ENCODE results near the gene MYEF2. TPM values are rescaled to one million over a fixed set of nuclear protein-coding genes. Genes with fewer than 3 reads are reported as not detected.

The MYEF2 gene
- total RNA-seq, 4 donors from 2014 or later: 10.4 to 158 (median 27.8) TPM

GRCh38 chr15:48096813-48097212, 81.3 kb downstream of the MYEF2 start:
- no peak overlapping the region for H3K27ac ChIP-seq
- no peaks in the 10 kb centered on the region for H3K9me3 ChIP-seq
- intact Hi-C loops (cut with DNase I; ENCODE audit: low total_unique reads): no loop called here
- no peak for DNase-seq
- in situ Hi-C loops (cut with MboI; ENCODE audit: low pct_ligation_motif_present in 1 of 4, low pct_unique_long_range_greater_than_20kb in 1 of 4, low sequenced_read_pairs in 3 of 4): no loop called here
- TF ChIP-seq EP300 (IDR thresholded peaks at IDR 0.05; ENCODE audit: low read depth): no peak
- no peak for TF ChIP-seq POLR2AphosphoS5 (IDR thresholded peaks at IDR 0.05)
- no peak for TF ChIP-seq CTCF (IDR thresholded peaks at IDR 0.05)
- TF ChIP-seq POLR2A (IDR thresholded peaks at IDR 0.05): no peak
- H3K36me3 ChIP-seq: no peaks in the 10 kb centered on the region
- H3K4me1 ChIP-seq: peaks cover 0 to 3% (median 0%) of the 10 kb centered on the region in 4 donors
- H3K27me3 ChIP-seq: no peaks in the 10 kb centered on the region
- no peak overlapping the region for H3K4me3 ChIP-seq
- 62 to 83% methylated on average over 1 to 2 of the region's 2 CpGs for WGBS, 2 donors (ENCODE audit: low coverage in 1 of 2)

GRCh38 chr15:48096355-48096786, 81.7 kb downstream of the MYEF2 start:
- no peak overlapping the region for H3K4me3 ChIP-seq
- no peak overlapping the region for H3K27ac ChIP-seq
- no peaks in the 10 kb centered on the region for H3K9me3 ChIP-seq
- H3K4me1 ChIP-seq: no peaks in the 10 kb centered on the region
- TF ChIP-seq POLR2AphosphoS5 (IDR thresholded peaks at IDR 0.05) (no peak), CTCF (IDR thresholded peaks at IDR 0.05) (no peak), EP300 (IDR thresholded peaks at IDR 0.05; ENCODE audit: low read depth) (no peak), POLR2A (IDR thresholded peaks at IDR 0.05) (no peak)
- intact Hi-C loops (cut with DNase I; ENCODE audit: low total_unique reads): no loop called here
- in situ Hi-C loops (cut with MboI; ENCODE audit: low pct_ligation_motif_present in 1 of 4, low pct_unique_long_range_greater_than_20kb in 1 of 4, low sequenced_read_pairs in 3 of 4): no loop called here
- no peaks in the 10 kb centered on the region for H3K36me3 ChIP-seq
- DNase-seq: no peak
- no peaks in the 10 kb centered on the region for H3K27me3 ChIP-seq
- 75% methylated on average over 3 to 4 of the region's 4 CpGs for WGBS, 2 donors (ENCODE audit: low coverage in 1 of 2)

GRCh38 chr15:48091522-48091921, 86.6 kb downstream of the MYEF2 start:
- Histone ChIP-seq H3K9me3 (no peaks in the 10 kb centered on the region), H3K27ac (no peak overlapping the region), H3K4me1 (peaks cover 0 to 5% (median 3%) of the 10 kb centered on the region in 4 donors), H3K36me3 (no peaks in the 10 kb centered on the region), H3K27me3 (no peaks in the 10 kb centered on the region), H3K4me3 (no peak overlapping the region)
- in situ Hi-C loops (cut with MboI; ENCODE audit: low pct_ligation_motif_present in 1 of 4, low pct_unique_long_range_greater_than_20kb in 1 of 4, low sequenced_read_pairs in 3 of 4): no loop called here
- TF ChIP-seq CTCF (IDR thresholded peaks at IDR 0.05) (no peak), POLR2AphosphoS5 (IDR thresholded peaks at IDR 0.05) (no peak), POLR2A (IDR thresholded peaks at IDR 0.05) (no peak), EP300 (IDR thresholded peaks at IDR 0.05; ENCODE audit: low read depth) (no peak)
- no peak for DNase-seq
- intact Hi-C loops (cut with DNase I; ENCODE audit: low total_unique reads): no loop called here
- WGBS, 2 donors (ENCODE audit: low coverage in 1 of 2): 79 to 87% methylated on average over 4 of the region's 4 CpGs

DNA sequence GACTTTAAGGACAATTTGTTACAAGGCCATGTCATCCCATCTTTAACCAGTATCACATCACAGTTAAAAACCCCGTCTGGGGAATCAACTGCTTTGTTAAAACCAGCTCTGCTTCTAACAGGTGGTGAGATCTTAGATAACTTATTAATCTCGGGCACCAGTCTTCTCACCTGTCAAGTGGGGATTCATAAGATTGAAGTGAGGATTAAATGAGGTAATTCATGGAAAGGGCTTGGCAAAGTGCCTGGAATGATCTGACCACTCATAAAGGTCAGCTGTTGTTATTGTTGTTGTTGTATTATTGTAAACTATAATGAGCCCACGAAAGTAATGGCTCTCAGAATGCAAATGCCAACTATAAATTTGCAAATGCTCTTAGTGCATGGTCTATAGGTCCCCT, 87.4 kb downstream of the MYEF2 start:
- DNase-seq: no peak
- WGBS, 2 donors (ENCODE audit: low coverage in 1 of 2): 40 to 48% methylated on average over 2 to 3 of the region's 3 CpGs
- Histone ChIP-seq H3K27me3 (no peaks in the 10 kb centered on the region), H3K4me3 (no peak overlapping the region), H3K4me1 (peaks cover 0 to 5% (median 3%) of the 10 kb centered on the region in 4 donors), H3K36me3 (no peaks in the 10 kb centered on the region), H3K27ac (no peak overlapping the region), H3K9me3 (no peaks in the 10 kb centered on the region)
- in situ Hi-C loops (cut with MboI; ENCODE audit: low pct_ligation_motif_present in 1 of 4, low pct_unique_long_range_greater_than_20kb in 1 of 4, low sequenced_read_pairs in 3 of 4): no loop called here
- TF ChIP-seq CTCF (IDR thresholded peaks at IDR 0.05): no peak
- no peak for TF ChIP-seq EP300 (IDR thresholded peaks at IDR 0.05; ENCODE audit: low read depth)
- no peak for TF ChIP-seq POLR2A (IDR thresholded peaks at IDR 0.05)
- no peak for TF ChIP-seq POLR2AphosphoS5 (IDR thresholded peaks at IDR 0.05)
- intact Hi-C loops (cut with DNase I; ENCODE audit: low total_unique reads): no loop called here
